HG03039 (cell line): ENCODE data around the gene MT1HL1.

Source experiments
- ATAC-seq: cut with Tn5 transposase; IDR thresholded peaks from one replicate; pipeline ENCODE4 v1.9.1; 2021; ENCODE audit warnings: mild to moderate bottlenecking, moderate library complexity; ENCODE audit not compliant: unreplicated experiment

Gene MT1HL1

DNA sequence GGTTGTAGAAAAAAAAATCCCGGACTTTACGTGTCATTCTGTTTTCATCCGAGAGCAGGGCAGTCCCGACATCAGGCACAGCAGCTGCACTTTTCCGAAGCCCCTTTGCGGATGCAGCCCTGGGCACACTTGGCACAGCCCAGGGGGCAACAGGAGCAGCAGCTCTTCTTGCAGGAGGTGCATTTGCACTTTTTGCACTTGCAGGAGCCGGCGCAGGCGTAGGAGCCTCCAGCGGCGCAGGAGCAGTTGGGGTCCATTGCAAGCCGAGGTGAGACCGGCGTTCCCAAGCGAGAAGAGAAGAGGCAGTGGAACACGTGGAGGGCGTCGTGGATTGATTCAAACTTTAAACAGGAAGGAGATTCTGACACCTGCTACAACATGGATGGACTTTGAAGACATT, at the start of gene MT1HL1:
MT1HL1 (minus strand) TSS at position 326 of the 400 bp plus-strand sequence; CDS start at position 257, 69 bp downstream.
- ATAC-seq = no peak

DNA sequence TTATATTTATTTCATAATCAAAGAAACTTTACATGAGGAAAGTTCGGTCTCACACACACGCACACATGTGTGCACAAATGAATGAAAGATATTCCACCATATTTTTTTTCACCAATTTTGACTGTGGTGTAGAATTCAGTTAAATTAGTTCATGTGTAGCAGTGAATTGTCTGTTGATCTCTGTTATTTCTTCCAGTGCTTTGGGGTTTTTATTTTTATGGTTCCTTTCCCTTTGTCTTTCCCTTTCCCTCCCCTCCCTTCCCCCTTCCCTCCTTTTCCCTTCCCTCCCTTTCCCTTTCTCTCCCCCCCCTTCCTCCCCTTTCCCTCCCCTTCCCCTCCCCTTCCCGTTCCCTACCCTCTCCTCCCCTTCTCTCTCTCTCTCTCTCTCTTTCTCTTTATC, 46.7 kb upstream of the MT1HL1 start:
- no peak for ATAC-seq

DNA sequence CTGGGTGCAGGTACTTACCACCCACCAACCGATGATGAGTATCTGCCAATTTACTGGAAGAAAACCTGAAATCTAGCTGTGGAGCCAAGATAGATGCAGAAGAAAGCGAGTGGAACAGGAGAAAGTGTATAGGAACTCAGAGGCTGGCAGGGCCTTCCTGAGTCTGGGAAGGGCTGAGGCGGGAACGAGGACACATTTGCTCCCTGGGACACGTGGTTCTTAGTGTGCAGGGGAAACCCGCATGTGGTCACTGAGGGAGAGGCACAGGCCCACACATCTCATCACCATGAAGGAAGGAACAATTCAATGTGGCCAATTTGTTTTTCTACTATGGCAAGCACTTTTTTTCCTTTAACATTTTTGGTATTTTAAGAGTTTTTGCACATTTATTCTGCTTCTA, 45.9 kb upstream of the MT1HL1 start:
- ATAC-seq = no peak

DNA sequence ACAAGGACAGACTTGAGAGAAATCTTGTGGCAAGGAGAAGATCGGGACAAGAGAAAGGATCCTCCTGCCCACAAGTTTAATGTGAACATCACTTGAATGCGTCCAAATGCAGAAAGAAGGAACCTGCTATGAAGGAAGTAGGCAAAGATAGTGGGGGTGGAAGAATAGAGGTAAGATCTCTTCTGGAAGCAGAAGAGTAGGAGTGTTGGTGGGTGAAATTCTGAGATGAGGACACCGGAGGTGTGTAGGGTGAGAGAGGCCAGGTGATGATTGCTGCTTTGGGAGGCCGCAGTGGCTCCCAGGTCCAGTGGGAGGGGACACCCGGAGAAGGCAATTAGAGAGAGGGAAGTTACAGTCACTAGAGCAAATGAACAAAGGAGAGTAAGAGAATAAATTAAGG, 44.6 kb upstream of the MT1HL1 start:
- ATAC-seq = no peak

DNA sequence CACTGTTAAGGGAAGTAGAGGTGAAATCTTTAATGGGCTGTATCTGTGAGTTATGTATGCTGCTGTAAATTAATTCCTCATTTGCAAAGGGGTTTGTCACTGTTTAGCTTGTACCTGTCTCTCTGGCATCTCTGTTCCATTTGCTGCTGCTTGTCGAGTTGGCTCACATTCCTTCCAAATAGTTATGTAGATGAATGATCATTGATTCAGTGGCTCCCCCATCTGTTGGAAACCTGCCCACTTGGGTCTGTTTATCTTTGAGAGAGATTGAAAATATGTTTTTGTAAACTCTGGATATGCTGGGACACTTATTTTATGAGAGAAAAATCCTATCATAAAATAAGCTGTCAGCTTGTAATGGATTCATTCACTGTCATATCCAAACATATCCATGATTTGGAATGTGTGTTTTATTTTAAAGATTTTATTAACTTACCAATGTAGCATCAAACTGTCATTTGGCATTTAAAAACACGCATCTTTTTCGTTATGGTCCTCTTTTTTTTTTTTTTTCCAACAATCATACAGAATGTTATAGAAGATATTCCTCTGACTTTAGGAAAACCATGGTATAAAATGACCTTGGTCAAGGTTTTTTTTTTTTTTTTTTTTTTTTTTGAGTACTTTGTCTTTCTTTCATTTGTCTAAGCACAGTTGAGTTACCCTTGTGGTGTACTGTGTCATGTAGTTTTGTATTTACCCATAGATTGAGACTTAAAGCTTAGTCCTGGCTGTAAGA, 41.2 kb upstream of the MT1HL1 start:
- no peak for ATAC-seq

DNA sequence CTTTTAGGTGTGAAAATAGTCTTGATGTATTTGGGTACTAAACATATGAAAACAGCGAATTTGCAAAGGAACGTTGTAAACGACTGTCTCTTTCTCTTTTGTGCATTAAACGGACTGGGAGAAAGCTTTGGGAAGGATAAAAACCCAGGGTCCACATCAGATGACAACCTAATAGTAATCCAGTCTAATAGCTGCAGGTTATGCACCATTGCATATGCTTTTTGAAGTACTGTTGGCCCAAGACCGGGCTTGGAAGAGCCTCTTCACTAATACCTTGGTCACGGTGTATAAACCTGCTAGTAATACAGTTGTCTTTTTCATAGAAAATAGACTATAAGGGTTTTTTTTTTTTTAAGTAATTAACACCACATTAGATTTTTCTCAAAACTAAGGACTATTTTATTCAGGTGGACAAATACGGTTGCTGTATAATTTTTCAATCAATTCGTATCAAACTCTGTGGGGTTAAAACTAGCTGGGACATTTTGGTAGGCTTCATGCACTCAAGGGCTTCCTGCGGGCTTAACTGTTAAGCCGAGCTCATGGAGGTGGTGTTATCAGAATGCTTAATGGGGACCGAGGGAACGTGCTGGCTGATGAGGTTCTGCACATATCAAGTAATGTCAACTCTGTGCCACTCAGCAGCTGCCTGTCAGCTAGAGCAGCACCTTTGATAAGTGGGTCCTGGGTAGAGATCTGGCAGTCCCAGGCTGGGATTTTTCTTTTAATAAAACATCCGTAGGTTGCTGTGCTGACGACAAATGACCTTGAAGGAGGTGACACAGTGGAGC, 39.8 kb upstream of the MT1HL1 start:
- ATAC-seq = no peak

DNA sequence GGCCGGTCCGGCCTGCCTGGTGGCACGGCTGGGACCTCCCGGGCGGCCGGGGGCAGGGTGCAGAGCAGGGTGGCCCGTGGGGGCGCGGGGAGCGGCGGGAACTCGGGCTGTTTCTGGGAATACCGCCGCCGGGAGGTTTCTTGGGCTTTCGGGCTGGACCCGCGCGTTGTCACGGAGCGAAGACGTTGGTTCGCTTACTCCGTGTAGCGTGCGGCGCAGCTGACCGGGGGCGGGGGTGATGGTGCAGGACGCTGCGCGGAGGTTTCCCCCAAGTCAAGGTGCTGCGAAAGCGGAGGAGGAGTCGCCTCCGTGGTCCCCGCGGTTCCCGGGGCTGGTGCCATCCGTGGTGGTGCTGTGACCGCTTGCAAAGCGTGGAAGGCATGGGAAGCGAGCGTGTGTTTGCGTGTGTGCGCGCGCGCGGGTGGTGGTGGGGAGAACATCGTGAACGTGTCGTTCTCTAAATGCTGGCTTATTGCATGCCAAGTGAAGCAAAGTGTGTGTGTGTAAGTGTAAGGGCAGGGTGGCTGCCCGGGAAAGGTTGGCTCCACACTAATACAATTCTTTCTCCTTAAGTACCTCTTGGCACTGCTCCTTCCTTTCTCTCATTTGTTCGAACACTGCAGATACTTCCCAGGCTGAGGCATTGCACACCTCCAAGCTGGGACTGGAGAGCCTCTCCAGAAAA, 38.8 kb upstream of the MT1HL1 start:
- no peak for ATAC-seq

DNA sequence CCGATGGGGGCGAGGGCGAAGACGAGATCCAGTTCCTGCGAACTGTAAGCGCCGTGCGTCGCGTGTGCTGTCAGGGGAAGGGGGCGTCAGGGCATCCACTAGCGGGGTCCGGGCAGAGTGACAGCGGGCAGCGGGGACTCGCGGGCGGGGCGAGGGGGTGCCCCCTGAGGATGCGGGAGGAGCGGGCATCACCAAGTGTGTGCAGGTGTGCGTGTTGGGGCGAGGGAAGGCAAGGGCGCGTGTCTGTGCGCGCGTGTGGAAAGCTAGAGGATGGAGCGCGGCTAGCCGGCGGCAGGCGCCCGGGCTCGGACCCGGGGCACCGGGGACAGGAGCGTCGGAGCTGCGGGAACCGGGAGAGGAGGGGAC, 38.3 kb upstream of the MT1HL1 start:
- no peak for ATAC-seq

DNA sequence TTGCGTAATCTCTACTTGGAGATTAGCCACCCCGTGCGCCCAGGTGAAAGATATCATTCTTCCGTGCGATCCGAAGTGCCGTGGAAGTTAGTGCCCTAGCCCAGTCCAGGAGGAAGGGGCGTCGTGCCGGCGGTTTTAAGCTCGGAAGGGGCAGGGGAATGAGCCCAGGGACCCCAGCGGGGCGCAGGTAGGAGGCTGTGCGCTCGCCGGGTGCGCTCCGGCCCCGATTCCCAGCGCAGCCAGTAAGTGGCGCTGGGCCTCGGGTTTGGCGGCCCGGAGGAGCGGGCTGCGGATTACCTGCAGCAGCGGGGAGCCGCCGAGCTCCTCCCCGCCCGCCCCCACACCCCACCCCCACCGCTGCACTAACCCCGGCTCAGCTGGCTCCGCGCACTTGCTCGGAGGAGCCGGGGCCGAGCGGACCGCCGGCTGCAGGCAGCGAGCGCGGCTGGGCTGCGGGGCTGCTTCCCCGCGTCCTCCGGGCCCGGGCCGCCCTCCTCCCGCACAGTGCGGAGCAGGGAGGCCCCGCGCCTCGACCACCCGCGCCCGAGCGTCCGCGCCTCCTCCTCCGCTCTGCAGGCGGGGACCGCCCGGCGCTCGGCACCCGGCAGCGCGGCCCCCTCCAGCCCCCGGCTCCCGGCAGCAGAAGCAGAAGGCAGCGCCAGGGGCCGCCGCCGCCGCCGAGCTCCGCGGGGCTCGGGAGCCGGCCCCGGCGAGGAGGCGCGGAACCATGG, 37.7 kb upstream of the MT1HL1 start, which contains the start of gene RYR2:
RYR2 (plus strand) TSS at position 390 of the 731 bp plus-strand sequence; CDS start at position 728, 338 bp downstream.
- ATAC-seq = no peak

DNA sequence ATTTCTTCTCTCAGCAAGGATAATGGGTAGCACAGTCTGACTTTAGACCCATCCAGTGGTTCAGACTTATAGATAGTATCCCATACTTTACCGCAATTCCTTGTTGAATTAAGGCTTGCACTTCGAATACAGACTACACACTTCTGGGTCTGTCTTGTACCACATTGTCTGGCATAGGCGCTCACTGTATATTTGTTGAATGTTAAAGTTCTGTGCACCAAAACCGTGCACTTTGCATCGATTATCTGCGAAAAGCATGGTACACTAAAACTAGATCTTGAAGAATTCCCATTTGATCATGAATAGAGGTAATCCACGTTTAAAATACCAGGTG, 37.2 kb upstream of the MT1HL1 start:
- ATAC-seq = no peak

DNA sequence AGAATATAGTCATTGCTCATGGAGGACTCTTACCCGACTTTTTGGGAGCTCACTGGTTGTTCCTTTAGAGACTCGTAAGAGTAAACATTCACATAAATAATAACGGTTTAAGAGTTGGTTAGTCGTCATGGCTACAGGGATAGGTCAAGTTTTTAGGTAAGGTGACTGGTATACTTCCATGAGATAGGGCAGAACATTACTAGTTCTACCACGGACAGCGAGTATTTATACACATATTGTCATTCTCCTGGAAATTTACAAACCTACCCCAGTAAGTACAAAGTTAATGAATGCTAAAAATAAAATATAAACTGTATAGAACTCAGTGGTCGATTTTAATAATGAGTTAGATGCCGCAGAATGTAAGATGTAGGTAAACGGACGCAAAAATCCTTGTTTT, 36.6 kb upstream of the MT1HL1 start:
- ATAC-seq = no peak

DNA sequence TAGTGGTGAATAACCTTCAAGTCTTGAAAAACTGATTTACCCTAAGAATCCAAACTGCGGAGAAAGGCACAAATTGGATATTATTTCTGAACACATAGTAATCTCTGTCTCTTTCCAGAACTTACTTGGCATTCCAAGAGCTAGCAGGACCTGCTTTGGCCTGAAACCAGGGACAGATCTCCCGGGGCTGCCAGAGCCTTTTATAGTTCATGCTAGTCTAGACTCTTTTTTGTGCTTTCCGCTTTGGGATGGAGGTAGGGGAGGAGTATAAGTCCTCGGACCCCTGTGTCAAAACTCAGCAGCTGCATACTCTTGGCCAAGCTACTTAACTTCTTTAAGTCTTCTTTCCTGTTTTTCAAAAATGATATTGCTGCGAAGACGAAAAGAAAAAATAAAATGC, 34.0 kb upstream of the MT1HL1 start:
- ATAC-seq = no peak

DNA sequence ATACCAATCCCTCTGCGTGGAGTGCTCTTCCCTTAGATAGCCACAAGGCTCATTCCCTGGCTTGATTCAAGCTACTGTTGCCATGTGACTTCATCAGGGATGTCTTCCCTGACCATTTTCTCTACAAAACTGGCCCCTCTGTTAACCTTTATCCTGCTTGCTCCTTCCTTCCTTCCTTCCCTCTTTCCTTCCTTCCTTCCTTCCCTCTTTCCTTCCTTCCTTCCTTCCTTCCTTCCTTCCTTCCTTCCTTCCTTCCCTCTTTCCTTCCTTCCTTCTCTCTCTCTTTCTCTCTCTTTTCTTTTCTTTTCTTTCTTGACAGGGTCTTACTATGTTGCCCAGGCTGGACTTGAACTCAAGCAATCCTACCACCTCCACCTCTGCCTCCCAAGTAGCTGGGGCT, 31.5 kb upstream of the MT1HL1 start:
- ATAC-seq = no peak

DNA sequence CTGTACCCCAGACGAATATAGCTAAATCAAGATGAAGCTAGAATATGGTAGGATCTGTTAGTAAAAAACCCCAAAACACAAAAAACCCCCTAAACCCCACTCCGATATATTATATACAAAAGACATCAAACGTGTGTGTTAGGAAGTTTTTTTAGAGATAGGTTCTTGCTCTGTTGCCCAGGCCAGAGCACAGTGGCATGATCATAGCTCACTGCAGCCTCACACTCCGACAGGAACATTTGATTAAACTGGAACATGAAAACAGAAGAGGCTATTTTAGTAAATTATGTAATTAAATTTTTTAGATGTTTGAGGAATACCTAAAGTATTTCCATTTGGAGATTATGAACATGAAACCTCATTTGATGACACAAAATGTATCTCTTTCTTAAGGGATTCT, 29.6 kb upstream of the MT1HL1 start:
- no peak for ATAC-seq

DNA sequence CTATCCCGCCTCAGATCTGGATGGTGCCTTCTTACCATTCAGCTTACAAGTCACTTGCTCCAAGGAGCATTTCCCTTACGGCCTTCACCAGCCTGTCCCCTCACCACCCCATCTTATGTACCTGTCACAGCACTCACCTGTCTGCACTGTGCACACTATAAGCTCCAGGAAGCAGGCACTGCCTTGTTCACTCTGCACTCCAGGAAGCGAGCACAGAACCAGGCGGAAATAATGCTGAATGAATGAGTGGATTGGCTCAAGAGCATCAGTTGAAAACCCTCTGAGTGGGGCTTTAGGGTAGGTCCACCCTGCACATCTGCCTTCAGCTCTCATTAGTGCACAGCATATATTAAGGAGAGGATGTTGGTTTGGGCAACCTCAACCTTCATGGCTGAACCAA, 28.8 kb upstream of the MT1HL1 start:
- no peak for ATAC-seq

DNA sequence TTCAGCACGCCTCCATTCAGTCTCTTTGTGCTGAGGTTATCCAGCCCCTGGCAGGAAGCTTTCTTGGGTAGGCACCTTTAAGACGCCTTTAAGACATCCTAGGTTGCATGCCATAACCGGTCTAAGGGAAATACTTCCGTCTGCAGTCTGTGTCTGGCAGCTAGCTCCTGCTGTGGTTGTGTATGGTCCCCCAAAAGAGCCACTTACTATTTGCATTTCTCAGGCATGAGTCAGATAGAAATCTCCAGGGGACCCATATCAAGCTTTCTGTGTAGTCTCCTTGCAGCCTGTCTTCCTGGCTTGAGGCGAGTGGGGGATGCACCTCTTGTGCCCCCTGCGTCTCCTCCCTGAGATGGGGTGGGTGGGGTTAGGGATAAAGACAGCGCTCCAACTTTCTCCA, 27.8 kb upstream of the MT1HL1 start:
- ATAC-seq = peak; percentile 88

DNA sequence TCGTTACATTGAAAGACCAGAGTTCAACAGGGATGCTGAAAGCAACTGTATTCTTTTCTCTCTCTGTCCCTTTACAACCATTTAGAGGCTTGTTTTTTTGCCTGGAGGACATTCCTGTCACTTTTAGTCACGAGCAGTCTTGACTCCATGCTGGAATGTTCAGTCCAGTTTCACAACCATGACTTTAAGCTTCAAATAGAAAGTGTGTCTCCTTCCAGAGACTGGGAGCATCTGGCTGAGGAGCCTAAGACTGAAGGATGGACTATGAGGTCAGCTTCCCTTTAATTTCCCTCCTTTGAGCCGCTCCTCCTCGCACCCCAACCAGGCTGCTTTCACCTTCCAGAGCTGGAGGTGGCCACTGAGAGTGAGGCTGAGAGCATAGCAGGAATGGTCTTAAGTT, 27.2 kb upstream of the MT1HL1 start:
- ATAC-seq = no peak

DNA sequence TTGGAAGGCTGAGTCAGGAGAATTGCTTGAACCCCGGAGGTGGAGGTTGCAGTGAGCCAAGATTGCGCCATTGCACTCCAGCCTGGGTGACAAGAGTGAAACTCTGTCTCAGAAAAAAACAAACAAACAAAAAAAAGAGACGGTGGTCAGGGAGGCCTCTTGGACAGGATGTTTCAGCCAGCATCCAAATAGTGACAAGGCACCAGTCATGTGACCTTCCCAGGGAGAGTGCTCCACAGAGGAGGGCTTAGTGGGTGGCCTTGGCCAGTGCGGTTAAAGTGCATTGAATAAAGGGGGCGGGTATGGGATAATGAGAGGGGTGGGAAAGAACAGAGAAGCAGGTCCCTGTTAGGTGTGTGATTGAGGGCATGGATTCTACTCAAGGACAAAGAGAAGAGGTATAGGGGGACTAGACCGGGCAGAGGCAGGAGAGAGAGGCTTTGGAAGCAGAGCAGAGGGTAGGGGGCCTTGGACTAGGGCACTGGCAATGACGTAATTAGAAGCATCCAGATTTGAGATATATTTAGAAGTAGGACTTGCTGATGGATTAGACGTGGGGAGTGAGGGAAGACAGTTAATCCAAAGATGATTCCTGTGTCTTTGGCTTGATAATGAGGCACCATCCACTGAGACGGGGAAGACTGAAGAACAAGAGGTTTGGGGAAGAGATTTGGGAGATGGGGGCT, 25.8 kb upstream of the MT1HL1 start:
- ATAC-seq = no peak

DNA sequence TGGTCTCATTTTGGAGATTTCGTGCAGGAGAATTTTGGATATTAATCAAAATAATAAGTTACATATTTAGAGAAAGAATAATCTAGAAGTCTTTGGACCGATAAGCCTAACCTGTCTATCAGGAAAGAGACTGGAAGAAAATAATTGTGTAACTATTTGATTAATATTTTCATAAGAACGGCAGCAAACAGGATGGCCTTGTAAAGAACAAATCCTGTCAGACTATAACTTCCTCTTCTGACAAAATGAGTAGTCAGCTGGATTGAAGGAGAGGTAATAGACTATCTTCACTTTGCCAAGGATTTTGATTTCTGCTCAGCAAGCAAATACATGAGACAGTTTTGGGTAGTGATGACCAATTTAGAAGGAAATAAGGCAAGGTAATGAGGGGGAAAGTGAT, 25.0 kb upstream of the MT1HL1 start:
- ATAC-seq = no peak

DNA sequence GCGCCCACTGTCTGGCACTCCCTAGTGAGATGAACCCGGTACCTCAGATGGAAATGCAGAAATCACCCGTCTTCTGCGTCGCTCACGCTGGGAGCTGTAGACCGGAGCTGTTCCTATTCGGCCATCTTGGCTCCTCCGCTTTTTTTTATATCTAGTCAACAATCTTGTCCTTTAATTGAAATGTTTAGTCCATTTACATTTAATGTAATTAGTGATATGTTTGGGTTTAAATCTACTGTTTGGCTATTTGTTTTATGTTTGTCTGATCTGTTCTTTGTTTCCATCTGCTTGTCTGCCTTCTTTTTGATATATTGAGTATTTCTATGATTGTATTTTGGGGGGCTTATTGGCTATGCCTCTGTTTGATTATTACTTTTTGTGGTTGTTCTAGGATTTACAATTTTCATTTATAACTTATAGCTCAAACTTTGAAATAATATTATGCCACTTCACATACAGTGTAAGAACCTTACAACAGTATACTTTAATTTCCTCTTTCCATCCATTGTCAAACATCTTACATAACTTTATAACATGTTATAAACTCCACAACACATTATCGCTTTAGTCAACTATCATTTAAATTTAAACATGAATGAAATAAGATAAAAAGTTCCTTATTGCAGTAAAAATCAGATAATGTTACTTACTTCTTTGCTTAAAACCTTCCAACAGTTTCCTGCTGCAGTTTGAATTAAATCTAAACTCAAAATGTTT, 21.3 kb upstream of the MT1HL1 start:
- no peak for ATAC-seq
